ENCODE data around the gene APP.
"Not testable (repeated sequence)": the region's sequence is repeated elsewhere in the genome, so short reads cannot be mapped to it uniquely, and the experiment has no call there.

APP gene

GRCh38 chr21:25929856-25930520, 240.6 kb downstream of the APP start:
- no peak for DNase-seq

GRCh38 chr21:25927195-25927880, 243.2 kb downstream of the APP start:
- no peak for DNase-seq

GRCh38 chr21:25925936-25926335, 244.6 kb downstream of the APP start:
- DNase-seq, result no peak

GRCh38 chr21:25925064-25925800, 245.3 kb downstream of the APP start:
- DNase-seq, result no peak

- DNase-seq, result not testable (repeated sequence)
Measured at GRCh38 chr21:25918152-25918551, 252.4 kb downstream of the APP start.

- DNase-seq, result no peak
Measured at GRCh38 chr21:25916226-25916625, 254.3 kb downstream of the APP start.

GRCh38 chr21:25913479-25913878, 257.1 kb downstream of the APP start:
- DNase-seq, result no peak

- DNase-seq, result no peak
Measured at GRCh38 chr21:25912402-25912746, 258.2 kb downstream of the APP start.

- no peak for DNase-seq
Measured at GRCh38 chr21:25911730-25912401, 258.7 kb downstream of the APP start.

GRCh38 chr21:25910809-25911208, 259.8 kb downstream of the APP start:
- no peak for DNase-seq

GRCh38 chr21:25909341-25909740, 261.2 kb downstream of the APP start:
- no peak for DNase-seq

- no peak for DNase-seq
Measured at GRCh38 chr21:25908495-25908894, 262.1 kb downstream of the APP start.

- DNase-seq, result no peak
Measured at GRCh38 chr21:25907573-25908275, 262.8 kb downstream of the APP start.

- DNase-seq, result no peak
Measured at GRCh38 chr21:25906587-25906986, 264.0 kb downstream of the APP start.

- DNase-seq, result no peak
Measured at GRCh38 chr21:25905126-25905525, 265.4 kb downstream of the APP start.

- DNase-seq, result no peak
Measured at GRCh38 chr21:25904044-25904695, 266.4 kb downstream of the APP start.

- no peak for DNase-seq
Measured at GRCh38 chr21:25903607-25904006, 267.0 kb downstream of the APP start.

- DNase-seq, result no peak
Measured at GRCh38 chr21:25901330-25901979, 269.1 kb downstream of the APP start.

GRCh38 chr21:25898671-25899070, 271.9 kb downstream of the APP start:
- no peak for DNase-seq

GRCh38 chr21:25897383-25897782, 273.2 kb downstream of the APP start:
- DNase-seq, result no peak

GRCh38 chr21:25896501-25897056, 274.0 kb downstream of the APP start:
- DNase-seq, result no peak
